GM23338 (cell line): ENCODE results near the gene GNB1L. TPM values are rescaled to one million over a fixed set of nuclear protein-coding genes. Genes with fewer than 3 reads are reported as not detected.

Experiments
- ATAC-seq: fragments of 200-7000 bp; cut with Tn5 transposase; 3 replicates; pipeline ENCODE4 v1.9.1; 2020
- DNase-seq: peaks from one replicate; pipeline ENCODE4 v3.0.0-alpha.2; 2015; ENCODE audit warnings: low spot score
- H2AFZ ChIP-seq: fragments of 200-600 bp; sonication (generic); 2 replicates; pipeline ENCODE4 v1.8.0; 2016; ENCODE audit warnings: antibody characterized with exemption, mild to moderate bottlenecking, moderate library complexity
- H3F3A ChIP-seq: fragments of 200-600 bp; sonication (generic); replicated peaks from 2 replicates; pipeline ENCODE4 v1.8.0; 2017; ENCODE audit warnings: antibody characterized with exemption, mixed run types, low read depth
- H3K27ac ChIP-seq: fragments of 200-600 bp; sonication (generic); 2 replicates; pipeline ENCODE4 v1.6.1; 2016; ENCODE audit warnings: low read depth
- H3K27me3 ChIP-seq: fragments of 200-600 bp; sonication (generic); 2 replicates; pipeline ENCODE4 v1.8.0; 2016; ENCODE audit warnings: mild to moderate bottlenecking, mixed run types, moderate library complexity; ENCODE audit not compliant: insufficient read depth
- H3K36me3 ChIP-seq: fragments of 200-600 bp; sonication (generic); 2 replicates; pipeline ENCODE4 v1.8.0; 2016; ENCODE audit warnings: mild to moderate bottlenecking; ENCODE audit not compliant: insufficient read depth
- H3K4me1 ChIP-seq: fragments of 200-600 bp; sonication (generic); 2 replicates; pipeline ENCODE4 v1.8.0; 2016; ENCODE audit warnings: mild to moderate bottlenecking, moderate library complexity; ENCODE audit not compliant: insufficient read depth
- H3K4me2 ChIP-seq: fragments of 200-600 bp; sonication (generic); 2 replicates; pipeline ENCODE4 v1.7.1; 2017; ENCODE audit warnings: mixed run types
- H3K4me3 ChIP-seq: fragments of 200-600 bp; sonication (generic); 2 replicates; pipeline ENCODE4 v1.6.1; 2016; ENCODE audit warnings: mixed run types
- H3K79me2 ChIP-seq: fragments of 200-600 bp; sonication (generic); replicated peaks from 2 replicates; pipeline ENCODE4 v1.8.0; 2017; ENCODE audit warnings: mild to moderate bottlenecking; ENCODE audit not compliant: insufficient read depth
- H3K9me2 ChIP-seq: fragments of 200-600 bp; sonication (generic); 2 replicates; pipeline ENCODE4 v1.8.0; 2017; ENCODE audit not compliant: insufficient read depth
- H4K20me1 ChIP-seq: fragments of 200-600 bp; sonication (generic); replicated peaks from 2 replicates; pipeline ENCODE4 v1.8.0; 2017; ENCODE audit warnings: mild to moderate bottlenecking; ENCODE audit not compliant: insufficient read depth
- H3K27ac Mint-ChIP-seq: 2 replicates; pipeline ENCODE4 v1.8.0; 2020; ENCODE audit warnings: inconsistent platforms, mild to moderate bottlenecking, moderate library complexity, mixed read lengths
- H3K27me3 Mint-ChIP-seq: 3 replicates; pipeline ENCODE4 v1.8.0; 2022; ENCODE audit warnings: low read depth, mild to moderate bottlenecking, moderate library complexity, mixed read lengths, inconsistent platforms; ENCODE audit not compliant: insufficient read depth, poor library complexity
- H3K36me3 Mint-ChIP-seq: 3 replicates; pipeline ENCODE4 v1.8.0; 2021; ENCODE audit warnings: low read depth, mild to moderate bottlenecking, inconsistent platforms, moderate library complexity, mixed read lengths
- H3K4me1 Mint-ChIP-seq: 3 replicates; pipeline ENCODE4 v1.8.0; 2020; ENCODE audit warnings: mild to moderate bottlenecking, inconsistent platforms, mixed read lengths
- H3K4me3 Mint-ChIP-seq: 3 replicates; pipeline ENCODE4 v1.8.0; 2021; ENCODE audit warnings: moderate library complexity, mild to moderate bottlenecking, inconsistent platforms, mixed read lengths
- H3K9me3 Mint-ChIP-seq: 3 replicates; pipeline ENCODE4 v1.8.0; 2020; ENCODE audit warnings: moderate library complexity, mild to moderate bottlenecking, inconsistent platforms, mixed read lengths
- CREB1 ChIP-seq: fragments of 250-450 bp; sonication (Bioruptor Pico); IDR thresholded peaks from 2 replicates; pipeline ENCODE4 v1.5.0; 2020; ENCODE audit warnings: low read depth, mild to moderate bottlenecking, moderate library complexity
- EZH2 ChIP-seq: fragments of 200-600 bp; sonication (generic); IDR thresholded peaks from one replicate; pipeline ENCODE4 v1.8.0; 2017; ENCODE audit warnings: antibody characterized with exemption, mild to moderate bottlenecking, low read depth; ENCODE audit not compliant: unreplicated experiment
- EZH2phosphoT487 ChIP-seq: fragments of 200-600 bp; sonication (generic); IDR thresholded peaks from one replicate; pipeline ENCODE4 v1.8.1; 2018; ENCODE audit warnings: antibody characterized with exemption; ENCODE audit not compliant: unreplicated experiment
- JUNB ChIP-seq: IDR thresholded peaks from one replicate; pipeline ENCODE4 v1.6.1; 2016; ENCODE audit warnings: antibody characterized with exemption; ENCODE audit not compliant: unreplicated experiment
- NANOG ChIP-seq: IDR thresholded peaks from 2 replicates; pipeline ENCODE4 v1.6.1; 2016; ENCODE audit warnings: antibody characterized with exemption, borderline replicate concordance
- ZNF114 ChIP-seq: fragments of 250-450 bp; sonication (Bioruptor Pico); IDR thresholded peaks from 2 replicates; pipeline ENCODE4 v1.5.0; 2020; ENCODE audit warnings: mild to moderate bottlenecking, moderate library complexity
- ZNF331 ChIP-seq: fragments of 250-450 bp; sonication (Bioruptor Pico); IDR thresholded peaks from 2 replicates; pipeline ENCODE4 v1.5.0; 2020; ENCODE audit warnings: low read depth, mild to moderate bottlenecking, moderate library complexity
- polyA plus RNA-seq: library from polyadenylated mRNA; unstranded; fragments of >200 nt; fragmentation: Nextera tagmentation; extraction: Ambion mirVana; gene quantifications from 2 replicates; pipeline ENCODE4 v1.2.1, GENCODE V29; 2016
- total RNA-seq: library from RNA; depleted of rRNA; stranded (reverse); fragments of >200 nt; shearing (Covaris generic); gene quantifications from 2 replicates; pipeline ENCODE4 v1.2.3, GENCODE V29; 2014
- TF ChIP-seq, protein P1 (sequence below), 2 experiments: fragments of 200-600 bp in 1 of 2; sonication (generic) in 1 of 2; conservative IDR thresholded peaks; 2 replicates each; pipeline versions ENCODE4 v1.5.1 to v1.6.1; 2016 to 2017; ENCODE audit warnings: antibody characterized with exemption in 2 of 2, low read depth in 2 of 2, mild to moderate bottlenecking in 2 of 2, moderate library complexity in 1 of 2
- TF ChIP-seq, protein P2 (sequence below): IDR thresholded peaks from one replicate; pipeline ENCODE4 v1.6.1; 2018; ENCODE audit warnings: antibody characterized with exemption; ENCODE audit not compliant: unreplicated experiment
- TF ChIP-seq, protein P3 (sequence below): fragments of 250-450 bp; sonication (Bioruptor Pico); IDR thresholded peaks from 2 replicates; pipeline ENCODE4 v1.5.0; 2020; ENCODE audit warnings: mild to moderate bottlenecking, moderate library complexity

Gene GNB1L
- total and polyA plus RNA-seq, 2 experiments from 2014 or later, result 15.2 to 27.8 TPM

DNA sequence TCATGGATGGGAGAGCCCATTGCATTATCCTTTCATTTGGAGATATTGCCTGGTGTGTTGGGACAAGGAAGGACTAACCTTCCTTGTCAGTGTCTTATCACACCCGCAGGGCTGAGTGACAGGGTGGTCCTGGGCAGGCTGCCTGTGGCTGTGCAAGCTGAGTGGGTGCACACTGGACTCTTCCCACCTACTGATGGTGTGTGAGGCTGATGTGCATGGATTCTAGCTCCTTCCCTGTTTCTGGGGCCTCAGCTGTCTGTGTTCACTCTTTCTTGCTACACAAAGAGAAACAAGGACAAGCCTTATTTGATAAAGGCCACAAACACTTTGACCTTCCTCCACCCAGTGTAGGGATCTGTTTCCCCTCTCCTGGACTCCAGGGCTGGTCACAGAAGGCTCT lies 72.1 kb downstream of the GNB1L start:
- DNase-seq, result no peak
- H4K20me1 ChIP-seq, result no peaks in the 10 kb centered on the region
- H3K9me3 Mint-ChIP-seq, result no peaks in the 10 kb centered on the region; the same call in 2 of the 3 replicates
- H3K9me2 ChIP-seq, result no peaks in the 10 kb centered on the region
- H3K27me3 Mint-ChIP-seq, result peaks cover 10% of the 10 kb centered on the region
- no peak overlapping the region for H3K27ac Mint-ChIP-seq
- H3K4me3 Mint-ChIP-seq, result no peak overlapping the region
- H3K4me3 ChIP-seq, result no peak overlapping the region
- no peaks in the 10 kb centered on the region for H3K36me3 ChIP-seq
- peaks cover 3% of the 10 kb centered on the region; the same call in 2 of the 3 replicates for H3K4me1 Mint-ChIP-seq
- TF ChIP-seq EZH2, result no peak
- no peak for TF ChIP-seq ZNF331
- TF ChIP-seq, protein P1, sequence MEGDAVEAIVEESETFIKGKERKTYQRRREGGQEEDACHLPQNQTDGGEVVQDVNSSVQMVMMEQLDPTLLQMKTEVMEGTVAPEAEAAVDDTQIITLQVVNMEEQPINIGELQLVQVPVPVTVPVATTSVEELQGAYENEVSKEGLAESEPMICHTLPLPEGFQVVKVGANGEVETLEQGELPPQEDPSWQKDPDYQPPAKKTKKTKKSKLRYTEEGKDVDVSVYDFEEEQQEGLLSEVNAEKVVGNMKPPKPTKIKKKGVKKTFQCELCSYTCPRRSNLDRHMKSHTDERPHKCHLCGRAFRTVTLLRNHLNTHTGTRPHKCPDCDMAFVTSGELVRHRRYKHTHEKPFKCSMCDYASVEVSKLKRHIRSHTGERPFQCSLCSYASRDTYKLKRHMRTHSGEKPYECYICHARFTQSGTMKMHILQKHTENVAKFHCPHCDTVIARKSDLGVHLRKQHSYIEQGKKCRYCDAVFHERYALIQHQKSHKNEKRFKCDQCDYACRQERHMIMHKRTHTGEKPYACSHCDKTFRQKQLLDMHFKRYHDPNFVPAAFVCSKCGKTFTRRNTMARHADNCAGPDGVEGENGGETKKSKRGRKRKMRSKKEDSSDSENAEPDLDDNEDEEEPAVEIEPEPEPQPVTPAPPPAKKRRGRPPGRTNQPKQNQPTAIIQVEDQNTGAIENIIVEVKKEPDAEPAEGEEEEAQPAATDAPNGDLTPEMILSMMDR (conservative IDR thresholded peaks at IDR 0.05; ENCODE audit: low read depth in 2 of 2), result no peak
- TF ChIP-seq, protein P2, sequence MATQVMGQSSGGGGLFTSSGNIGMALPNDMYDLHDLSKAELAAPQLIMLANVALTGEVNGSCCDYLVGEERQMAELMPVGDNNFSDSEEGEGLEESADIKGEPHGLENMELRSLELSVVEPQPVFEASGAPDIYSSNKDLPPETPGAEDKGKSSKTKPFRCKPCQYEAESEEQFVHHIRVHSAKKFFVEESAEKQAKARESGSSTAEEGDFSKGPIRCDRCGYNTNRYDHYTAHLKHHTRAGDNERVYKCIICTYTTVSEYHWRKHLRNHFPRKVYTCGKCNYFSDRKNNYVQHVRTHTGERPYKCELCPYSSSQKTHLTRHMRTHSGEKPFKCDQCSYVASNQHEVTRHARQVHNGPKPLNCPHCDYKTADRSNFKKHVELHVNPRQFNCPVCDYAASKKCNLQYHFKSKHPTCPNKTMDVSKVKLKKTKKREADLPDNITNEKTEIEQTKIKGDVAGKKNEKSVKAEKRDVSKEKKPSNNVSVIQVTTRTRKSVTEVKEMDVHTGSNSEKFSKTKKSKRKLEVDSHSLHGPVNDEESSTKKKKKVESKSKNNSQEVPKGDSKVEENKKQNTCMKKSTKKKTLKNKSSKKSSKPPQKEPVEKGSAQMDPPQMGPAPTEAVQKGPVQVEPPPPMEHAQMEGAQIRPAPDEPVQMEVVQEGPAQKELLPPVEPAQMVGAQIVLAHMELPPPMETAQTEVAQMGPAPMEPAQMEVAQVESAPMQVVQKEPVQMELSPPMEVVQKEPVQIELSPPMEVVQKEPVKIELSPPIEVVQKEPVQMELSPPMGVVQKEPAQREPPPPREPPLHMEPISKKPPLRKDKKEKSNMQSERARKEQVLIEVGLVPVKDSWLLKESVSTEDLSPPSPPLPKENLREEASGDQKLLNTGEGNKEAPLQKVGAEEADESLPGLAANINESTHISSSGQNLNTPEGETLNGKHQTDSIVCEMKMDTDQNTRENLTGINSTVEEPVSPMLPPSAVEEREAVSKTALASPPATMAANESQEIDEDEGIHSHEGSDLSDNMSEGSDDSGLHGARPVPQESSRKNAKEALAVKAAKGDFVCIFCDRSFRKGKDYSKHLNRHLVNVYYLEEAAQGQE, result no peak
- no peak for TF ChIP-seq CREB1 (CRISPR knock-in tag)
- TF ChIP-seq EZH2phosphoT487, result no peak
- no peak for ATAC-seq
- H3F3A ChIP-seq, result no peaks in the 10 kb centered on the region
- H3K4me1 ChIP-seq, result no peaks in the 10 kb centered on the region
- H2AFZ ChIP-seq, result no peak overlapping the region
- H3K36me3 Mint-ChIP-seq, result no peaks in the 10 kb centered on the region
- no peaks in the 10 kb centered on the region for H3K79me2 ChIP-seq
- no peaks in the 10 kb centered on the region for H3K27me3 ChIP-seq
- no peak overlapping the region for H3K27ac ChIP-seq
- H3K4me2 ChIP-seq, result no peak overlapping the region

DNA sequence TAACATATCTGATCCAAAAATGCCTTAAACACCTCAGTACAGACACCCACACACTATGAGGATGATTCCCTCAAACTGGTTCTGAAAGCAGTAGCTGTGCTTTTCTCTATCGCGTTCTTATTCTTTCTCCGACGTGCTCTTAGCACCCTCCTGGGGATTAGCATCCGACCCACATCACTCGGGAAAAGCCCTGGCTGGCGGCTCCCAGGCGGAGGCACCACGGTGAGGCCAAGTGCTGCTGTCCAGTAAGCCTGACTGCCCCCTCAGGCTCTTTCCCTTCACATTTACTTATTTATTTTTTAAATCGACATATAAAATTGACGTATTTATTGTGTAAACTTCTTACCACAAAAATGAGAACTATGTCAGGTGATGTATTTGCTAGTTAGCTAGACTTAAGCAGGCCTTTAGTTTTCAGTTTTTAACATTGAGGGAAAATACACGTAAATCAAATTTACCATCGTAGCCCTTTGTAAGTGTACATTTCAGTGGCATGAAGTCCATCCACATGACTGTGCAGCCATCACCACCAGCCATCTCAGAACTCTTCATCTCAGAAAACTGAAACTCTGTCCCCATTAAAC lies 74.9 kb downstream of the GNB1L start:
- H3K4me2 ChIP-seq, result no peak overlapping the region
- H3K9me2 ChIP-seq, result no peaks in the 10 kb centered on the region
- no peak overlapping the region for H3K4me3 ChIP-seq
- H4K20me1 ChIP-seq, result no peaks in the 10 kb centered on the region
- no peaks in the 10 kb centered on the region for H3K79me2 ChIP-seq
- DNase-seq, result no peak
- H3F3A ChIP-seq, result no peaks in the 10 kb centered on the region
- H3K4me3 Mint-ChIP-seq, result no peak overlapping the region
- peaks cover 10% of the 10 kb centered on the region for H3K27me3 Mint-ChIP-seq
- ATAC-seq, result peak; percentile 39
- no peaks in the 10 kb centered on the region; the same call in 1 of the 3 replicates for H3K9me3 Mint-ChIP-seq
- H3K27ac ChIP-seq, result no peak overlapping the region
- peaks cover 3% of the 10 kb centered on the region; the same call in 1 of the 3 replicates for H3K4me1 Mint-ChIP-seq
- H3K4me1 ChIP-seq, result no peaks in the 10 kb centered on the region
- no peaks in the 10 kb centered on the region for H3K36me3 ChIP-seq
- H3K27ac Mint-ChIP-seq, result no peak overlapping the region
- no peak overlapping the region for H2AFZ ChIP-seq
- H3K27me3 ChIP-seq, result no peaks in the 10 kb centered on the region
- no peaks in the 10 kb centered on the region for H3K36me3 Mint-ChIP-seq
- TF ChIP-seq JUNB (no peak), EZH2phosphoT487 (no peak), NANOG (no peak), EZH2 (no peak), ZNF114 (no peak)
- TF ChIP-seq, protein P3, sequence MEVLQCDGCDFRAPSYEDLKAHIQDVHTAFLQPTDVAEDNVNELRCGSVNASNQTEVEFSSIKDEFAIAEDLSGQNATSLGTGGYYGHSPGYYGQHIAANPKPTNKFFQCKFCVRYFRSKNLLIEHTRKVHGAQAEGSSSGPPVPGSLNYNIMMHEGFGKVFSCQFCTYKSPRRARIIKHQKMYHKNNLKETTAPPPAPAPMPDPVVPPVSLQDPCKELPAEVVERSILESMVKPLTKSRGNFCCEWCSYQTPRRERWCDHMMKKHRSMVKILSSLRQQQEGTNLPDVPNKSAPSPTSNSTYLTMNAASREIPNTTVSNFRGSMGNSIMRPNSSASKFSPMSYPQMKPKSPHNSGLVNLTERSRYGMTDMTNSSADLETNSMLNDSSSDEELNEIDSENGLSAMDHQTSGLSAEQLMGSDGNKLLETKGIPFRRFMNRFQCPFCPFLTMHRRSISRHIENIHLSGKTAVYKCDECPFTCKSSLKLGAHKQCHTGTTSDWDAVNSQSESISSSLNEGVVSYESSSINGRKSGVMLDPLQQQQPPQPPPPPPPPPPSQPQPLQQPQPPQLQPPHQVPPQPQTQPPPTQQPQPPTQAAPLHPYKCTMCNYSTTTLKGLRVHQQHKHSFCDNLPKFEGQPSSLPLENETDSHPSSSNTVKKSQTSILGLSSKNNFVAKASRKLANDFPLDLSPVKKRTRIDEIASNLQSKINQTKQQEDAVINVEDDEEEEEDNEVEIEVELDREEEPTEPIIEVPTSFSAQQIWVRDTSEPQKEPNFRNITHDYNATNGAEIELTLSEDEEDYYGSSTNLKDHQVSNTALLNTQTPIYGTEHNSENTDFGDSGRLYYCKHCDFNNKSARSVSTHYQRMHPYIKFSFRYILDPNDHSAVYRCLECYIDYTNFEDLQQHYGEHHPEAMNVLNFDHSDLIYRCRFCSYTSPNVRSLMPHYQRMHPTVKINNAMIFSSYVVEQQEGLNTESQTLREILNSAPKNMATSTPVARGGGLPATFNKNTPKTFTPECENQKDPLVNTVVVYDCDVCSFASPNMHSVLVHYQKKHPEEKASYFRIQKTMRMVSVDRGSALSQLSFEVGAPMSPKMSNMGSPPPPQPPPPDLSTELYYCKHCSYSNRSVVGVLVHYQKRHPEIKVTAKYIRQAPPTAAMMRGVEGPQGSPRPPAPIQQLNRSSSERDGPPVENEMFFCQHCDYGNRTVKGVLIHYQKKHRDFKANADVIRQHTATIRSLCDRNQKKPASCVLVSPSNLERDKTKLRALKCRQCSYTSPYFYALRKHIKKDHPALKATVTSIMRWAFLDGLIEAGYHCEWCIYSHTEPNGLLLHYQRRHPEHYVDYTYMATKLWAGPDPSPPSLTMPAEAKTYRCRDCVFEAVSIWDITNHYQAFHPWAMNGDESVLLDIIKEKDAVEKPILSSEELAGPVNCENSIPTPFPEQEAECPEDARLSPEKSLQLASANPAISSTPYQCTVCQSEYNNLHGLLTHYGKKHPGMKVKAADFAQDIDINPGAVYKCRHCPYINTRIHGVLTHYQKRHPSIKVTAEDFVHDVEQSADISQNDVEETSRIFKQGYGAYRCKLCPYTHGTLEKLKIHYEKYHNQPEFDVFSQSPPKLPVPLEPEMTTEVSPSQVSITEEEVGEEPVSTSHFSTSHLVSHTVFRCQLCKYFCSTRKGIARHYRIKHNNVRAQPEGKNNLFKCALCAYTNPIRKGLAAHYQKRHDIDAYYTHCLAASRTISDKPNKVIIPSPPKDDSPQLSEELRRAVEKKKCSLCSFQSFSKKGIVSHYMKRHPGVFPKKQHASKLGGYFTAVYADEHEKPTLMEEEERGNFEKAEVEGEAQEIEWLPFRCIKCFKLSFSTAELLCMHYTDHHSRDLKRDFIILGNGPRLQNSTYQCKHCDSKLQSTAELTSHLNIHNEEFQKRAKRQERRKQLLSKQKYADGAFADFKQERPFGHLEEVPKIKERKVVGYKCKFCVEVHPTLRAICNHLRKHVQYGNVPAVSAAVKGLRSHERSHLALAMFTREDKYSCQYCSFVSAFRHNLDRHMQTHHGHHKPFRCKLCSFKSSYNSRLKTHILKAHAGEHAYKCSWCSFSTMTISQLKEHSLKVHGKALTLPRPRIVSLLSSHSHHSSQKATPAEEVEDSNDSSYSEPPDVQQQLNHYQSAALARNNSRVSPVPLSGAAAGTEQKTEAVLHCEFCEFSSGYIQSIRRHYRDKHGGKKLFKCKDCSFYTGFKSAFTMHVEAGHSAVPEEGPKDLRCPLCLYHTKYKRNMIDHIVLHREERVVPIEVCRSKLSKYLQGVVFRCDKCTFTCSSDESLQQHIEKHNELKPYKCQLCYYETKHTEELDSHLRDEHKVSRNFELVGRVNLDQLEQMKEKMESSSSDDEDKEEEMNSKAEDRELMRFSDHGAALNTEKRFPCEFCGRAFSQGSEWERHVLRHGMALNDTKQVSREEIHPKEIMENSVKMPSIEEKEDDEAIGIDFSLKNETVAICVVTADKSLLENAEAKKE, result no peak
